PC-3 (cell line): ENCODE results near the gene SGO1. TPM values are rescaled to one million over a fixed set of nuclear protein-coding genes. Genes with fewer than 3 reads are reported as not detected.

Experiments
- ATAC-seq: fragments of 200-7000 bp; cut with Tn5 transposase; 2 replicates; pipeline ENCODE4 v1.9.1; 2020; ENCODE audit warnings: mild to moderate bottlenecking, moderate library complexity
- BruUV-seq: library from RNA; stranded (reverse); fragments of 400-500 nt; replicated peaks from 2 replicates; lab custom pipeline; 2021; lab: Mats Ljungman, UMichigan
- CTCF ChIA-PET: fragments of 300-600 bp; sonication (Branson Sonifier 250); formaldehyde crosslinking; loops from one replicate; lab custom pipeline; 2022; ENCODE audit warnings: antibody characterized with exemption; lab: Charles Lee
- POLR2A ChIA-PET: fragments of 300-600 bp; sonication (Branson Sonifier 250); formaldehyde crosslinking; loops from one replicate; lab custom pipeline; 2022; ENCODE audit warnings: antibody characterized with exemption; ENCODE audit not compliant: unreplicated experiment; lab: Charles Lee
- DNase-seq: peaks from one replicate; pipeline ENCODE4 v3.0.0-alpha.2; 2015
- H2AFZ ChIP-seq: fragments of 300-600 bp; sonication (generic); 2 replicates; pipeline ENCODE4 v1.6.0; 2016; ENCODE audit warnings: antibody characterized with exemption, low read length
- H3F3A ChIP-seq: fragments of 300-600 bp; sonication (generic); one replicate; pipeline ENCODE4 v1.6.0; 2017; ENCODE audit warnings: antibody characterized with exemption, low read length, control low read depth, mild to moderate bottlenecking; ENCODE audit not compliant: unreplicated experiment
- H3K27ac ChIP-seq: fragments of 300-600 bp; sonication (generic); 2 replicates; pipeline ENCODE4 v1.5.1; 2016; ENCODE audit warnings: mild to moderate bottlenecking, low read length
- H3K27me3 ChIP-seq: fragments of 300-600 bp; sonication (generic); 2 replicates; pipeline ENCODE4 v1.6.1; 2016; ENCODE audit warnings: low read length, mixed read lengths
- H3K36me3 ChIP-seq: fragments of 300-600 bp; sonication (generic); 2 replicates; pipeline ENCODE4 v1.6.1; 2016; ENCODE audit warnings: low read depth, mixed run types, low read length, mixed read lengths
- H3K4me1 ChIP-seq: fragments of 300-600 bp; sonication (generic); 2 replicates; pipeline ENCODE4 v1.5.1; 2016; ENCODE audit warnings: low read length; ENCODE audit not compliant: insufficient read depth
- H3K4me2 ChIP-seq: fragments of 300-600 bp; sonication (generic); 2 replicates; pipeline ENCODE4 v1.6.0; 2016; ENCODE audit warnings: low read length
- H3K4me3 ChIP-seq: fragments of 300-600 bp; sonication (generic); 2 replicates; pipeline ENCODE4 v1.5.1; 2016; ENCODE audit warnings: mild to moderate bottlenecking, low read length, mixed read lengths
- H3K79me2 ChIP-seq: fragments of 300-600 bp; sonication (generic); 2 replicates; pipeline ENCODE4 v1.6.1; 2017; ENCODE audit warnings: low read length, mixed read lengths
- H3K9ac ChIP-seq: fragments of 300-600 bp; sonication (generic); 2 replicates; pipeline ENCODE4 v1.6.0; 2016; ENCODE audit warnings: mild to moderate bottlenecking, low read length
- H3K9me2 ChIP-seq: fragments of 300-600 bp; sonication (generic); replicated peaks from 2 replicates; pipeline ENCODE4 v1.6.1; 2016; ENCODE audit warnings: mixed run types, low read length, mixed read lengths
- H3K9me3 ChIP-seq: fragments of 300-600 bp; sonication (generic); 2 replicates; pipeline ENCODE4 v1.6.1; 2016; ENCODE audit warnings: low read length, mixed read lengths
- H4K20me1 ChIP-seq: fragments of 300-600 bp; sonication (generic); 2 replicates; pipeline ENCODE4 v1.6.1; 2016; ENCODE audit warnings: low read length, mixed read lengths
- EZH2 ChIP-seq: fragments of 300-600 bp; sonication (generic); IDR thresholded peaks from one replicate; pipeline ENCODE4 v1.6.1; 2017; ENCODE audit warnings: antibody characterized with exemption, mild to moderate bottlenecking, low read length; ENCODE audit not compliant: unreplicated experiment
- EZH2phosphoT487 ChIP-seq: fragments of 300-600 bp; sonication (generic); IDR thresholded peaks from 2 replicates; pipeline ENCODE4 v1.6.1; 2018; ENCODE audit warnings: mild to moderate bottlenecking, antibody characterized with exemption, low read length, borderline replicate concordance
- intact Hi-C: fragments of 100-400 bp; cut with micrococcal nuclease; formaldehyde crosslinking; loops from 2 replicates; pipeline ENCODE4 v1.9.0; 2023
- total RNA-seq: library from RNA; depleted of rRNA; stranded (reverse); fragments of >200 nt; gene quantifications from 2 replicates; pipeline ENCODE4 v1.2.3, GENCODE V29; 2014
- TF ChIP-seq, protein P1 (sequence below): fragments of 300-600 bp; sonication (generic); conservative IDR thresholded peaks from 2 replicates; pipeline ENCODE4 v1.5.1; 2017; ENCODE audit warnings: antibody characterized with exemption, low read depth, mild to moderate bottlenecking, low read length

Gene SGO1
- total RNA-seq, 1 experiment from 2014 or later, result 12.6 TPM

DNA sequence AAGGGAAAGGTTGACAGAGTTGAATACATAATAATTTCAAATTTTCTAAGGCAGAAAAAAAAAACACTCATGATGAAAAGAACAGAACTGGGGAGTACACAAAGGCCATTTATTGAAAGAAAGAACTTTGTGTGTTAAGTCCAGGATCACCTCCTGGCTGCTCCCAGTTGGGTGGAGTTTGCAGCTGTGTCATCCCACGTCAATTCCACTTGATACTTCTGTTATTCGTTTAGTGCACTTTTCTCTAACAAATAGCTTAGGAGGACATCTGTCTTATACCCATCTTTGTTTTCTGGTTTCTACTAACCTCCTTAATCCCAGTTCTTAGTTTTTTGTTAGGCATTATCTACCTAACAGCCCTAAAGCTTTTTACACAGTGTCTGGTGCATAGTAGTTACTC is 44.7 kb downstream of the SGO1 start:
- ChIA-PET CTCF (no interaction called here), POLR2A (no interaction called here)
- H3K9me2 ChIP-seq, result no peaks in the 10 kb centered on the region
- H3K36me3 ChIP-seq, result no peaks in the 10 kb centered on the region
- H3K4me2 ChIP-seq, result no peak overlapping the region
- no peaks in the 10 kb centered on the region for H3F3A ChIP-seq
- BruUV-seq, result no TSS peak
- ATAC-seq (no peak), DNase-seq (no peak)
- no peak overlapping the region for H3K27ac ChIP-seq
- no peaks in the 10 kb centered on the region for H3K27me3 ChIP-seq
- no peak overlapping the region for H3K9ac ChIP-seq
- H3K4me1 ChIP-seq, result peaks cover 6% of the 10 kb centered on the region; the same call in 1 of the 2 replicates
- TF ChIP-seq EZH2phosphoT487 (no peak), EZH2 (no peak)
- TF ChIP-seq, protein P1, sequence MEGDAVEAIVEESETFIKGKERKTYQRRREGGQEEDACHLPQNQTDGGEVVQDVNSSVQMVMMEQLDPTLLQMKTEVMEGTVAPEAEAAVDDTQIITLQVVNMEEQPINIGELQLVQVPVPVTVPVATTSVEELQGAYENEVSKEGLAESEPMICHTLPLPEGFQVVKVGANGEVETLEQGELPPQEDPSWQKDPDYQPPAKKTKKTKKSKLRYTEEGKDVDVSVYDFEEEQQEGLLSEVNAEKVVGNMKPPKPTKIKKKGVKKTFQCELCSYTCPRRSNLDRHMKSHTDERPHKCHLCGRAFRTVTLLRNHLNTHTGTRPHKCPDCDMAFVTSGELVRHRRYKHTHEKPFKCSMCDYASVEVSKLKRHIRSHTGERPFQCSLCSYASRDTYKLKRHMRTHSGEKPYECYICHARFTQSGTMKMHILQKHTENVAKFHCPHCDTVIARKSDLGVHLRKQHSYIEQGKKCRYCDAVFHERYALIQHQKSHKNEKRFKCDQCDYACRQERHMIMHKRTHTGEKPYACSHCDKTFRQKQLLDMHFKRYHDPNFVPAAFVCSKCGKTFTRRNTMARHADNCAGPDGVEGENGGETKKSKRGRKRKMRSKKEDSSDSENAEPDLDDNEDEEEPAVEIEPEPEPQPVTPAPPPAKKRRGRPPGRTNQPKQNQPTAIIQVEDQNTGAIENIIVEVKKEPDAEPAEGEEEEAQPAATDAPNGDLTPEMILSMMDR, result no peak
- H3K4me3 ChIP-seq, result no peak overlapping the region
- intact Hi-C loops, result no loop called here
- H3K9me3 ChIP-seq, result no peaks in the 10 kb centered on the region
- no peaks in the 10 kb centered on the region for H3K79me2 ChIP-seq
- H2AFZ ChIP-seq, result no peak overlapping the region
- no peaks in the 10 kb centered on the region for H4K20me1 ChIP-seq

DNA sequence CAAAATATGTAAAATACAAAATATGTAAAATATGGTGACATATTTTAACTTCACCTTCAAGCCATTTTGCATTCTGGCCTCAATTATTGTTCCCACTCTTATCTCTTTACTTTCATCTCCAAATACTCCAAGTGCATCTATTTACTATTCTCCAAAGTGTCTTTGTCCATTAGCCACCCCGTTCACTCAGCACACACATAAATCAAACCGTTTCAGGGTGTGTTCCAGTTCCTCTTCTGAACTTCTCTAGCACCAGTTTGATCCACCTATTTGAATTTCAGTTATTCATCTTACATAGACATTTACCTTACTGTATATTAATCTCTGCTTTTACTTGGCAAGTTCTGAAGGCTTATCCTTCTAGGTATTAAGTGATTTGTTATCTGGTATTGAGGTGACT is 45.1 kb downstream of the SGO1 start:
- POLR2A ChIA-PET, result no interaction called here
- Histone ChIP-seq H4K20me1 (no peaks in the 10 kb centered on the region), H3K9me3 (no peaks in the 10 kb centered on the region), H3K9ac (no peak overlapping the region), H2AFZ (no peak overlapping the region), H3K9me2 (no peaks in the 10 kb centered on the region), H3K4me2 (no peak overlapping the region), H3K79me2 (no peaks in the 10 kb centered on the region), H3K4me1 (peaks cover 6% of the 10 kb centered on the region; the same call in 1 of the 2 replicates), H3K36me3 (no peaks in the 10 kb centered on the region), H3K27ac (no peak overlapping the region), H3K4me3 (no peak overlapping the region), H3K27me3 (no peaks in the 10 kb centered on the region), H3F3A (no peaks in the 10 kb centered on the region)
- CTCF ChIA-PET, result no interaction called here
- no peak for DNase-seq
- TF ChIP-seq EZH2, result no peak
- TF ChIP-seq, protein P1, result no peak
- no peak for TF ChIP-seq EZH2phosphoT487
- no peak for ATAC-seq
- intact Hi-C loops, result no loop called here
- BruUV-seq, result no TSS peak

DNA sequence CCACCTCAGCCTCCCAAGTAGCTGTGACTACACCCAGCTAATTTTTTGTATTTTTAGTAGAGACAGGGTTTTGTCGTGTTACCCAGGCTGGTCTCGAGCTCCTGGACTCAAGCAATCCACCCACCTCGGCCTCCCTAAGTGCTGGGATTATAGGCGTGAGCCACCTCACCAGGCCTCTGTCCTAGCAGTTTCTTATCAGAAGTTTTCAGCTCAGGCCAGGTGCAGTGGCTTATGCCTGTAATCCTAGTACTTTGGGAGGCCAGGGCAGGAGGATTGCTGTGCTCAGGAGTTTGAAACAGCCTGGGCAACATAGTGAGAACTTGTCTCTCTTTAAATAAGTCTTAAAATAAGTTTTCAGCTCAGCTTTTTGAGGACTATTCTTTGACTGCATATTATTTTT is 48.4 kb downstream of the SGO1 start:
- no peaks in the 10 kb centered on the region for H3K27me3 ChIP-seq
- CTCF ChIA-PET, result no interaction called here
- H3K79me2 ChIP-seq, result no peaks in the 10 kb centered on the region
- H3K4me1 ChIP-seq, result peaks cover 6% of the 10 kb centered on the region; the same call in 1 of the 2 replicates
- H3K9ac ChIP-seq, result no peak overlapping the region
- H3K9me3 ChIP-seq, result no peaks in the 10 kb centered on the region
- H2AFZ ChIP-seq, result no peak overlapping the region
- no peaks in the 10 kb centered on the region for H4K20me1 ChIP-seq
- H3F3A ChIP-seq, result no peaks in the 10 kb centered on the region
- TF ChIP-seq, protein P1, result no peak
- TF ChIP-seq EZH2, result no peak
- TF ChIP-seq EZH2phosphoT487, result no peak
- no peak for ATAC-seq
- intact Hi-C loops, result no loop called here
- no TSS peak for BruUV-seq
- no peaks in the 10 kb centered on the region for H3K9me2 ChIP-seq
- POLR2A ChIA-PET, result no interaction called here
- H3K36me3 ChIP-seq, result no peaks in the 10 kb centered on the region
- no peak for DNase-seq
- no peak overlapping the region for H3K4me2 ChIP-seq
- H3K27ac ChIP-seq, result no peak overlapping the region
- no peak overlapping the region for H3K4me3 ChIP-seq
